HepG2 (cell line): ENCODE results near the gene DPEP3. TPM values are rescaled to one million over a fixed set of nuclear protein-coding genes. Genes with fewer than 3 reads are reported as not detected.

ENCODE experiments used
- AGO2 ChIP-seq: fragments of 200-400 bp; formaldehyde crosslinking; optimal IDR thresholded peaks from 2 replicates; pipeline ENCODE3; 2017; ENCODE audit warnings: mild to moderate bottlenecking, low read depth, low read length, moderate library complexity
- CBX1 ChIP-seq: IDR thresholded peaks from one replicate; pipeline ENCODE4 v1.6.1; 2016; ENCODE audit warnings: antibody characterized with exemption, low read depth
- DNMT3B ChIP-seq: conservative IDR thresholded peaks from 2 replicates; pipeline ENCODE4 v1.6.1; 2016; ENCODE audit warnings: missing biosample characterization, control low read depth
- GRHL1 ChIP-seq: sonication (generic); formaldehyde crosslinking; conservative IDR thresholded peaks from 2 replicates; pipeline ENCODE4 v1.8.0; 2022; ENCODE audit warnings: missing genetic modification reagents
- MLXIP ChIP-seq: sonication (generic); formaldehyde crosslinking; IDR thresholded peaks from 2 replicates; pipeline ENCODE4 v1.9.0; 2021; ENCODE audit warnings: missing genetic modification reagents, borderline replicate concordance
- SP140L ChIP-seq: sonication (generic); formaldehyde crosslinking; IDR thresholded peaks from 2 replicates; pipeline ENCODE4 v1.4.0; 2020; ENCODE audit warnings: missing genetic modification reagents, borderline replicate concordance
- TGIF2 ChIP-seq: IDR thresholded peaks from 2 replicates; pipeline ENCODE4 v1.6.1; 2016; ENCODE audit warnings: control low read depth, missing compliant biosample characterization
- TP53 ChIP-seq: sonication (generic); formaldehyde crosslinking; conservative IDR thresholded peaks from 2 replicates; pipeline ENCODE4 v1.4.0; 2020; ENCODE audit warnings: missing genetic modification reagents
- ZNF30 ChIP-seq: sonication (generic); formaldehyde crosslinking; IDR thresholded peaks from 2 replicates; pipeline ENCODE4 v1.5.0; 2020; ENCODE audit warnings: mild to moderate bottlenecking, missing genetic modification reagents
- ZNF777 ChIP-seq: sonication (generic); formaldehyde crosslinking; IDR thresholded peaks from 2 replicates; pipeline ENCODE4 v1.4.0; 2020; ENCODE audit warnings: missing genetic modification reagents
- polyA plus RNA-seq, 8 experiments: library from polyadenylated mRNA; depleted of rRNA in 3 of 8; stranded (reverse) in 7 of 8; unstranded in 1 of 8; fragments of >200 nt; fragmentation: Illumina TruSeq in 4 of 8; extraction: Trizol in 4 of 8; gene quantifications; 2 replicates each; pipeline versions ENCODE4 v1.2.1 to v1.2.3, GENCODE V29; 2011 to 2016; ENCODE audit warnings: low read depth in 4 of 8, missing spikeins in 1 of 8, mixed read lengths in 1 of 8; ENCODE audit not compliant: insufficient read depth in 1 of 8
- total RNA-seq, 5 experiments: library from RNA; depleted of rRNA; stranded (reverse); fragments of >200 nt; fragmentation: Illumina TruSeq; extraction: Trizol; gene quantifications; 2 replicates each; pipeline ENCODE4 v1.2.3, GENCODE V29; 2016; ENCODE audit warnings: low read depth in 1 of 5
- TF ChIP-seq, protein P1 (sequence below): sonication (generic); formaldehyde crosslinking; IDR thresholded peaks from 2 replicates; pipeline ENCODE4 v1.8.0; 2022; ENCODE audit warnings: mild to moderate bottlenecking, missing genetic modification reagents, moderate library complexity

Gene DPEP3
- total and polyA plus RNA-seq, 2 of the 13 experiments (the other 11 are each of a cell fraction or from before 2014, with no cell fraction given) = not detected

DNA sequence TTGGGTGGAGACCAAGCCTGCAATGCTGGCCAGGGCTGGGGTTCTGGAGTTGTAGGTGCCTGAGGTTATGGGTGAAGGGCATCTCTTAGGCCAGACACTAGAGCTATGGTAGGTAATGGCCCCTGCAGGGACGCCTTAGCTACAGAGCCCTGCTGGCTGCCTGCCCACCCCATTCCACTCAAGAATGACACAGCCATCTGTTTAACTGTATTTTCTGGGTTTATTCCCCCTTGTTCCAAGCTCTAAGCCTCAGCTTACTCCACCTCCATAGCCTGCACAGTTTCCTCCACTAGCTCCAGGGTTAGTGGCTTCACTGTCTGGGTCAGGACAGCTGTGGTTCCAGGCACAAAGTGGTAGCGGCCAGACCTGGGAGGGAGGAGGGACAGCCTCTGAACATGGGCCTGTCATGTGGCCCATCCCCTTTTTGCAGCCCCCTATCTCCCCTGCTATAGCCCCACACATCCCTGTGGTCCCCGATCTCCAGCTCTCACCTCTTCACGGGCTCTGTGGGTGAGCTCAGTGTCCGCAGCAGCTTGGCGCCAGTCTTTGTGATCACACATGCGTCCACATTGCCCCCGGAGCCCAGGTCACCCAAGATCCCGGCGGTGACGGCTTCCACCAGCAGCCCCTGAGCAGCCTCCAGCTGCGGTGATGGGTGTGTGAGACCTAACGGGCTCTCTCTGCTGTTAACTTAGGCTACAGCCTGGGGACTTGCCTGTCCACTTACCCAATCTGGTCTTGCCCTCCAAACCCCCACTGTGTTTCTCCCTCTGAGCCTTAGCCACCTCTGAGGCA is 45.8 kb downstream of the DPEP3 start (continued):
- TF ChIP-seq SP140L (CRISPR knock-in tag) = no peak
- TF ChIP-seq GRHL1 (CRISPR knock-in tag) = no peak
- no peak for TF ChIP-seq TGIF2 (CRISPR knock-in tag)
- no peak for TF ChIP-seq AGO2
- 0 out of 2 replicates have a peak, but pooled peaks have one; percentile 52 for TF ChIP-seq ZNF30 (CRISPR knock-in tag)
- TF ChIP-seq MLXIP (CRISPR knock-in tag) = no peak
- TF ChIP-seq, protein P1, sequence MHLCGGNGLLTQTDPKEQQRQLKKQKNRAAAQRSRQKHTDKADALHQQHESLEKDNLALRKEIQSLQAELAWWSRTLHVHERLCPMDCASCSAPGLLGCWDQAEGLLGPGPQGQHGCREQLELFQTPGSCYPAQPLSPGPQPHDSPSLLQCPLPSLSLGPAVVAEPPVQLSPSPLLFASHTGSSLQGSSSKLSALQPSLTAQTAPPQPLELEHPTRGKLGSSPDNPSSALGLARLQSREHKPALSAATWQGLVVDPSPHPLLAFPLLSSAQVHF = no peak
- TF ChIP-seq DNMT3B (CRISPR knock-in tag) = no peak
- no peak for TF ChIP-seq TP53 (CRISPR knock-in tag)
- TF ChIP-seq CBX1 = no peak
- peak; percentile 6; the same call in 1 of the 2 replicates for TF ChIP-seq ZNF777
